ENCODE results near the gene SRGAP1.
"Not testable (repeated sequence)": the region's sequence is repeated elsewhere in the genome, so short reads cannot be mapped to it uniquely, and the experiment has no call there.

SRGAP1 gene

DNA sequence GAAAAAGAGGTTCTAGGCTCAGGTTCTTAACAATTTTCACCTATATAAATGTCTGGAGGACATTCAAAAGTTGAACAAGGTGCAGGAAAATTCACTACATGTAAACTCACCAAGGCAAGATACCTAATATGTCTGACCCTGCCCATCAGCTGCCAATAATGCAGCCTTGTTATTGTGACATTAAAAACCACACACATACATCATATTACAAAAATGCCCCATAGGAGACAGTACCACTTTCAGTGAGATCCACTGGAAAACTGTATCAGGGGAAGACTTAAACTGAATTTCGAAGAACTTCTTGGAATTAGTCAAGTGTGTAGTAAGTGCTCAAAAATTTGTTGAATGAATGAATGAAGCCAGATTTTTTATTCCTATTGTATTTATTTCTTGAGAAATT, 294.5 kb downstream of the SRGAP1 start:
- no peak for DNase-seq

DNA sequence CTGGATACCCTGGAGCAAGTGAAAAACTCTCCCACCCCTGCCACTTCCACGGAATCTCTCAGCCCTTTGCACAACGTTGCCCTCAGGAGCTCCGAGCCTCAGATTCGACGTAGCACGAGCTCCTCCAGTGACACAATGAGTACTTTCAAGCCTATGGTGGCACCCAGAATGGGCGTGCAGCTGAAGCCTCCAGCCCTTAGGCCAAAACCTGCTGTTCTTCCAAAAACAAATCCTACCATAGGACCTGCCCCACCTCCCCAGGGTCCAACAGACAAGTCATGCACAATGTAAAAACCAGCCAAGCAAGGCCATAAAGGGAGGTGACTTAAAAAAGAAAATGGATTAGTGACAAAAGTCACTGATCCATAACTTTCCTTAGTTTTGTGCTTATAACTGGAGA, 297.9 kb downstream of the SRGAP1 start:
- no peak for DNase-seq

GRCh38 chr12:64142784-64143183, 298.3 kb downstream of the SRGAP1 start:
- DNase-seq: no peak

DNA sequence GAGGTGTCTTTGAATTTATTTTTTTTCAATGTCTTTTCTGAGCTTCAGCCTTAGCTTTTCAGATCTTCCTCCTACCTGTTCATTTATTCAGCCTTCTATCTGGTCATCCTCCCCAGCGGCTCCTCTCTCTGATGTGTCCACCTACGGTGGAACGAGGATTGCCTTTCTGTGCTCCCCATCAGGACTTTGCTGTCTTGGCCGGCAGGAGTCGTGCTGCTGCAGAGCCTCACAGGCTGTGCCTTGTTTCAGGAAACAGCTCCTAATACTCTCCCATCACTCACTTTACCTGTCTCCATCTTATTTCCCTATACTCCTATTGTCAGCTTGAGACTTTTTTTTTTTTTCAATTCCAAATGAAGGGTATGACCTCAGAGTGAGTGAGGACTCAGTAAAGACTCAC, 300.7 kb downstream of the SRGAP1 start:
- DNase-seq: no peak

DNA sequence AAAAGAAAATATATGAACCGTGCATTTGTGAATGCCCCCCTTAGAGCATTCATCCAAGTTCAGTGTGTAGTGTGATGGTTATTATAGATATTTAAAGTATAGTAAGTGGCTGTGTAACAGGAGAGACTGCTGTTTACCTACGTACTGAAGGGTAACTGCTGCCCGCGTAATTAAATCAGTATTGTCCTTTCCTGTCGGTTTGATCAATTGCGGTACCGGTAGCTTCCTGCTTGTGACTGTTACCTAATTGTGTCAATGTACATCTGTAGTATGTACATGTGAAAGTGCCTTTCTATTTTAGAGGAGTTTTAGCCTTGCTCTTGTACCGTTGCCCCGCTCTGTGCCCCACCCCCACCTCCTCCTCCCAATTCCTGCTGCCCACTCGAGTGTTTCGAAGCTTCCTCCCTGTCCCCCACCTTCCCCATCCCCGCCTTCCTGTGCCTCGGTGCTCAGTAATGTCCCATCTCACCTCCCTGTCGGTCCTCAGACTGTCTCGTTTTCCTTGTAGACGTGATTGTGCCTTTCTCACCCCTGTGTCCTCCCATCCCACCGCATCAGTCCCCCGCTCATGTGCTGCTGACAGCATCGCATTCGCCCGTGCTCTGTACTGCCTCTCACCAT, 302.6 kb downstream of the SRGAP1 start:
- DNase-seq: no peak

DNA sequence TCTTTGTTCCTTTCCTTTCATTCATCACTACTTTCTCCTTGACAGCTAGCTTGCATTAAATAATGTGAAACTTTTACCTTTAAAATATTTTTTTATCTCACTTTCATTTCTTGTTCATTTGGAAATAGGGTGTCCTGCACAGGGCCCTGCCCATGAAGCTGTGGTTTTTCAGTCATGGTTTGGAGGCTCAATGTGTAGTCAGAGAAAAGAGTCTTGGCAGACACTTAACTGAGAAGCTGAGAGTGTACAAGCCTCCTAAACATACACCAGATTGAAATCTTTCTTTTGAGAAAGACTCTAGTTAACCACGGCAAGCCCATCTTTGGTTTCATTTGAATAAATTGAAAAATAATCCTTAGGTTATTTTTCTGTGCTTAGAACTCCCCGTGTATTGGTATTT, 303.4 kb downstream of the SRGAP1 start:
- DNase-seq: no peak

- no peak for DNase-seq
Observed at GRCh38 chr12:64154677-64155076, 310.2 kb downstream of the SRGAP1 start.

DNA sequence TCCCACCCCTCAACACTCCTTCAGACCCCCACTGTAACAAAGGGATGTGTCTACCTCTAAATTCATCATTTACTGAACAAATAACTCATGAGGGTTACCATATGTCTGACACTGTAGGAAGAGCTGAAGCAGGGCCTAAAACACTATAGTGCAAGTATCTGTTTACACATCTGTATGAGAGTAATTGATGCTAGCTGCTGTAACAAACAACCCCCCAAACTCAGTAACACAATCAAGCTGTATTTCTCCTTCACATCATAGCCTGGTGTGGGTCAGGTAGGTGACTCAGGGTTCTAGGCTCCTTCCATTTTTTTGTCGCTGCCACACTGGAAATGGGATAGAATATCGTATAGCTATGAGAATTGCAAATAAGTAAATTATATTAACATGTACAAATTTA, 312.6 kb downstream of the SRGAP1 start:
- no peak for DNase-seq

GRCh38 chr12:64160021-64160710, 315.7 kb downstream of the SRGAP1 start:
- no peak for DNase-seq

DNA sequence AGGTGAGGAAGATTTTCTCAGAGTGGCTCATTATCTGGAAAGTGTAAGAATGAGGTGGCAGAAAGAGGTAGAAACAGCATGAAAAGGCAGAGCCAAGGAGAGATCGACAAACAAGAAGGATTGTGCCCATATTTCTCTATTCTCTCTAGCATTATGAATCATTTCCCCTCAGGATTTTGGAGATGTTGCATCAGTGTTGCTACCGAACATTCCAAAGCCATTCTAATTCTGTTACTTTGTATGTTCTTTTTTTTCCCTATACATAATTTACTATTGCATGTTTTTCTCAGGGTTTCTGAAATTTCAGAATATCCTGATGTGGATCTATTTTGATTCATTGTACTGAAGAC, 316.2 kb downstream of the SRGAP1 start:
- no peak for DNase-seq

DNA sequence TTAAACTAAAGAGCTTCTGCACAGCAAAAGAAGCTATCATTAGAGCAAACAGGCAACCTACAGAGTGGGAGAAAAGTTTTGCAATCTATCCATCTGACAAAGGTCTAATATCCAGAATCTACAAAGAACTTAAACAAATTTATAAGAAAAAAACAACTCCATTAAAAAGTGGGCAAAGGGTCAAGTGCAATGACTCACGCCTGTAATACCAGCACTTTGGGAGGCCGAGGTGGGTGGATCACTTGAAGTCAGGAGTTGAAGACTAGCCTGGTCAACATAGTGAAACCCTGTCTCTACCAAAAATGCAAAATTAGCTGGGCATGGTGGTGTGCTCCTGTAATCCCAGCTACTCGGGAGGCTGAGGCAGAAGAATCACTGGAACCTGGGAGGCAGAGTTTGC, 322.1 kb downstream of the SRGAP1 start:
- not testable (repeated sequence) for DNase-seq

DNA sequence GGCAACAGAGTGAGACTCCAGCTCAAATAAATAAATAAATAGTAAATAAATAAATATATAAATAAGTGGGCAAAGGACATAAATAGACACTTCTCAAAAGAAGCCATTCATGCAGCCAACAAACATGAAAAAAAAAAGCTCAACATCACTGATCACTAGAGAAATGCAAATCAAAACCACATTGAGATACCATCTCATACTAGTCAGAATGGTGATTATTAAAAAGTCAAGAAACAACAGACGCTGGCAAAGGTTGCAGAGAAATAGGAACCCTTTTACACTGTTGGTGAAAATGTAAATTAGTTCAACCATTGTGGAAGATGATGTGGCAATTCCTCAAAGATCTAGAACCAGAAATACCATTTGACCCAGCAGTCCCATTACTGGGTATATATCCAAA, 322.5 kb downstream of the SRGAP1 start:
- DNase-seq: not testable (repeated sequence)

- DNase-seq: no peak
Observed at GRCh38 chr12:64170024-64170423, 325.5 kb downstream of the SRGAP1 start.

GRCh38 chr12:64170730-64171129, 326.2 kb downstream of the SRGAP1 start:
- no peak for DNase-seq

GRCh38 chr12:64171715-64172114, 327.2 kb downstream of the SRGAP1 start:
- no peak for DNase-seq

DNA sequence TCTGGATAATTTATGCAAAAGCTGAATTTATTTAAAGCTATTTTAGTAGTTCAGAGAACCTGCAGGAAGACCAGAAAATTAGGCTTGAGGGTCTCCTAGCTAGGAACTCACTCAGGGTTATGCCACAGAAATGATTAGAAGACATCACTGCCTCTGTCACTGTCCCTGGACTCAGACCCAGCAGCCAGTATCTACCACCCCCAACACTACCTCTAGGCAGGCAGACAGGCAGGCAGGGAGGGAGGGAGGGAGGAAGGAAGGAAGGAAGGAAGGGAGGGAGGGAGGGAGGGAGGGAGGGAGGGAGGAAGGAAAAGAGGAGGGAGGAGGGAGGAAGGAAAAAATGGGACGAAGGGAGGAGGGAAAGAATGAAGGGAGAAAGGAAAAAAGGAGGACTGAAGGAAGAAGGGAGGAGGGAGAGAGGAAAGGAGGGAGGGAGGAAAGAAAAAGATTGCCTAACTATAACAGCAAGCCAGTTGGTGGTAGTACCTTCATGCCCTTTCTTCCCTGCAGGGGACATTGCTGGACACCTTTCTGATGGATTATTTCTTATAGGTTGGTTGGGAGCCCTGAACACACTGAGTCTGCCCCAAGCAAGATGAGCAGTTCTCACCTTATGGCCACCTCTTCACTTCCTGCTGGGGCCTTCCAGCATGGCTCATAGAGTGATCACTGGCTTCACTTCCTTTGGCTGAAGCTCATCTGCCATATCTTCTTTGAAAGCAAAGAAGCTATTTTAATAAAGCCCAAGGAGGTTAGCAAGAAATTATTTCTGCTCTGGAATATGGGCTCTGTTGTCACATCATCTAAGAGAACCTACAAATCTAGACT, 327.9 kb downstream of the SRGAP1 start:
- no peak for DNase-seq

- DNase-seq: no peak
Observed at GRCh38 chr12:64173456-64173855, 329.0 kb downstream of the SRGAP1 start.

- no peak for DNase-seq
Observed at GRCh38 chr12:64175254-64175945, 330.9 kb downstream of the SRGAP1 start.

GRCh38 chr12:64177001-64177400, 332.5 kb downstream of the SRGAP1 start:
- DNase-seq: no peak

DNA sequence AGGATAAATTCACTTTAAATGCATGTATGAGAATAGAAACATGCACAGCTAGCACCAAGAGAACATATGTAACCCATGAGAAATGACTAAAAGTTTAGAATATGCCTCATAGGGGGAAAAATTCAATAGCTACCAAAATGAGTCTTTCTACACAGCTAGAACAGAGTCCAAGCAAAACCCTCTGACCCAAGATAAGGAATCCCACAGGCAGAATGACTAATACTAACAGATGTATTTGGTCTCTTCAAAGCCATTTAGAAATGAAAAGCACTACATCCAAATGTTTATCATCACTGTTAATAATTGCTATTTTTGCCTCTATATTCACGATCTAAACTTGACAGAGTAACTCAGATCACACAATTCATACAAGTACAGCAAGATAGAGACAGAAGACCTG, 333.6 kb downstream of the SRGAP1 start:
- no peak for DNase-seq

GRCh38 chr12:64180951-64181350, 336.5 kb downstream of the SRGAP1 start:
- no peak for DNase-seq

- DNase-seq: peak; percentile 38
Observed at GRCh38 chr12:64181430-64182291, 337.2 kb downstream of the SRGAP1 start.

DNA sequence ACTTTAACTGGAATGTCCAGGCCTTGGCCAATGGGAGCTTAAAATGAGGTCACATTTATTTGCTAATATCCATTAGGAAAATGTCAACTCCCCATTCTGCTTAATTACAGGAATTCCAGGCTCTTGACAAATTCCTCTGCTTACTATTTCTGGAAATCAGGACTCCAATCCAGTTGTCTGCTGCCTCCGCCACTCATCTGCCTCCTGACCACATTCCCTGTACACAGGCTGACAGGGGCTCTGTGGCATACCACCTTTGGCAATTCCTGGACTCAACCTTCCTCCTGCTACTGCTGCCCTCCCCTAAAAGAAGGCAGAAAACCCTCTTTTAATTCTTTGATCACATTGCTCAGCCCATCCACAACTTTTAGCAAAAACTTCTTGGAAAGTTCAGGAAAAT, 339.7 kb downstream of the SRGAP1 start:
- DNase-seq: no peak
